GM04503 (cell line): ENCODE results near the gene ZFPM1.

Source experiments
- DNase-seq: peaks from one replicate; pipeline ENCODE4 v3.0.0-alpha.2; 2012; ENCODE audit warnings: low read depth

The ZFPM1 gene

DNA sequence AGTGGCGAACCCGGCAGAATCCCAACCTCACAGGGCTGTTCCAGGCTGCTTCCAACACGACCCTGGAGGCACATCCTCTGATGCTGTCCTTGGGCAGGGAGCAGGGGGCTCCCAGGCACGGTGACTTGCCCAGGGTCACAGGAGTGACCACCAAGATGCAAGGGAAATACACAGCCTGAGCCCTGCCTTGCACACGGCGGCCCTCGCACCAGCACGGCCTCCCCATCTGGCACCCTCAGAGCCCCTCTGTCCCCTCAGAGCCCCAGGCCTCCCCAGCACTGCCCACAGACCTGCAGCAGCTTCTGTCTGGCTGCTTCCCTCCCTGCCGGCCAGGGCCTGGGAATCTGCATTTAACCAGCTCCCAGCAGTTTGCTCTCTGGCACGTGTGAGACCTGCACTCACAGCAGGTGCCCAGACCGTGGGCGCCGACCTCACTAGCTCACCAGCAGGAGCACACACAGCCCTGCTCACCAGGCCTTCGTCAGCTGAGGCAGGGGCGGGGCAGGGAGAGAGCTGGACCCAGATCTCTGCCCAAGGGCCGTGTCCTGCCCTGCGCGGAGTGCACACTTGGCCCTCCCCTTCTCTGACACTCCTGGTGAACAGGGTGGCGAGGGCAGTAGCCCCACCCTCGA is 87.4 kb downstream of the ZFPM1 start:
- DNase-seq: no peak

- no peak for DNase-seq
Measured at GRCh38 chr16:88541831-88542616, 88.9 kb downstream of the ZFPM1 start.

DNA sequence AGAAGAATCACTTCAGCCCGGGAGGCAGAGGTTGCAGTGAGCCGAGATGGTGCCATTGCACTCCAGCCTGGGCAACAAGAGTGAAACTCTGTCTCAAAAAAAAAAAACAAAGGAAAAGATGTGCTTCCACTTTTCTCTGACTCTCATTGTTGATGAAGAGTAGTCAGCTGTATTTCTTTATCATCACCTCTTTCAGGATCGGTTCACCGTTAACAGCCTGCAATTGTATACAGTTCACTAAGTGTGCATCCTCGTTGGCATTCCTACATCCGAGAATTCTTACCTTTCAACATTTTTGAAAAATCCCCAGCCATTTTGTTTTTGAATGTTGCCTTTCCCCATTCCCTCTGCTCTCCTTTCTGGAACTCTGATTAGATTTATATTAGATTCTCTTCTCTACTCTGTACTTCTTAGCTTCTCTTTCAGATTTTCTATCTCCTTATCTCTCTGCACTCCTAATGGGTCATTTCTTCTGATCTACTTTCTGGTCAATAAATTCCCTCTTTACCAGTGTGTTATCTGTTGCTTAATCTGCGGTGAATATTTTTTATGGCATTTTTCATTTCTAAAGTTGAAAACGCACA is 90.2 kb downstream of the ZFPM1 start:
- no peak for DNase-seq

- no peak for DNase-seq
Measured at GRCh38 chr16:88545781-88546180, 92.7 kb downstream of the ZFPM1 start.

GRCh38 chr16:88548131-88548874 is 95.2 kb downstream of the ZFPM1 start:
- DNase-seq: no peak

GRCh38 chr16:88548985-88549384 is 95.9 kb downstream of the ZFPM1 start:
- DNase-seq: no peak

GRCh38 chr16:88549671-88550245 is 96.7 kb downstream of the ZFPM1 start:
- no peak for DNase-seq

DNA sequence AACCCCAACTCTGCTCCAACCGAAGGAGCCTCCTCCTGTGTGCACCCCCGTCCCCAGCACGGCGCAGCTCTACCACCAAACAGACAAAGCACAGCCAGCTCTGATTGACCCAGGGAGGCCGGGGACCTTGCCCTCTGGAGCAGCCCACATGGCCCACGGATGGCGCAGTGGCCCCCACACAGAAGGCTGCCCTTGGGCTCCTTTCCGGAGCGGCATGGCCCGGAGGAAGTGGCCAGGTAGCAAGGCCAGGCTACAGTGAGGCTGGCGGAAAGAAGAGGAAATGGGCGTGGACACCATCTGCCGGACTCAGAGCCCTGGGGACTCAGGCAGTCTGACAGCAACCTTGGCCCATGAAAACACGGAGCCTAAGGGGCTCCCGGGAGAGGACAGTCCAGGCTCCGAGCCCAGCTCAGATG is 97.2 kb downstream of the ZFPM1 start:
- no peak for DNase-seq

GRCh38 chr16:88552166-88552565 is 99.1 kb downstream of the ZFPM1 start:
- DNase-seq: no peak

GRCh38 chr16:88552815-88553214 is 99.7 kb downstream of the ZFPM1 start:
- DNase-seq: no peak

DNA sequence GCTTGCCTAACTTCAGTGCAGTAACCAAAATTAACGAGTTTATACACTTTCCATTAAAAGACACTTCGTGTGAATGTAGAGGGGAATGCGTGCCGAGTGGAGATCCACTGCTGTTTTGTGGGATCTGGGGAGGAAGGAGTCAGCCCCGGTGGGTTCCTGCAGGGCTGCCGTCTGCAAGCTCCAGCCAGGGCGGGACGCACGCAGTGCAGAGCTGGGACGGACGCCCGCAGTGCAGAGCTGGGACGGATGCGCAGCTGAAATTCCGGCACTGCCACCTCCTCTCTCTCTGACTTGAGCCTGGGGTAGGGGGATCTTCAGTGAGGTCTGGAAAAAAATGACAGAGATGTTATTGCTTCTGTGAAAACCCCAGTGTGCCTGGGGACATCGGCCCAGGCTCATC is 100.7 kb downstream of the ZFPM1 start:
- DNase-seq: no peak

- no peak for DNase-seq
Measured at GRCh38 chr16:88554711-88555264, 101.7 kb downstream of the ZFPM1 start.

DNA sequence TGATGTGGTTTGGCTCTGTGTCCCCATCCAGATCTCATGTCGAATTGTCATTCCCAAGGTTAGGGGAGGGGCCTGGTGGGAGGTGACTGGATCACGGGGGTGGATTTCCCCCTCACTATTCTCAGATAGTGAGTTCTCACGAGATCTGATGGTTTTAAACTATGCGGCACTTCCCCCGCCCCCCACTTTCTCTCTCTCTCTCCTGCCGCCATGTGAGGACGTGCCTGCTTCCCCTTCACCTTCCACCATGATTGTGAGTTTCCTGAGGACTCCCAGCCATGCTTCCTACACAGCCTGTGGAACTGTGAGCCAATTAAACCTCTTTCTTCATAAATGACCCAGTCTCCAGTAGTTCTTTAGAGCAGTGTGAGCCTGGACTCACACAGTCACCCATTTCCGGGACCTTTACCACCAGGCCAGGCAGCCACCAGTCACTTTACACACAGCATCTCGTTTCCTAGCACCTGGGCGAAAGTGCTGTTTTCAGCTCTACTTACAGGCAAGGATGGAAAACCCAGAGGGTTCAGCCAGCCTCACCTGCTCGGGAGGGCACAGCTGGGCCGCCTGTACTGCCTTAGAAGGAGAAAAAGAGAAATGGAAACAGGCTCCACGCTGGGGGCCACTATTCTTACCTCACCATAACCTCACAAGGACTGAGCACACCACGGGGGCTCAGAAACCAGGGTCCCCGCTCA is 103.4 kb downstream of the ZFPM1 start:
- DNase-seq: no peak

DNA sequence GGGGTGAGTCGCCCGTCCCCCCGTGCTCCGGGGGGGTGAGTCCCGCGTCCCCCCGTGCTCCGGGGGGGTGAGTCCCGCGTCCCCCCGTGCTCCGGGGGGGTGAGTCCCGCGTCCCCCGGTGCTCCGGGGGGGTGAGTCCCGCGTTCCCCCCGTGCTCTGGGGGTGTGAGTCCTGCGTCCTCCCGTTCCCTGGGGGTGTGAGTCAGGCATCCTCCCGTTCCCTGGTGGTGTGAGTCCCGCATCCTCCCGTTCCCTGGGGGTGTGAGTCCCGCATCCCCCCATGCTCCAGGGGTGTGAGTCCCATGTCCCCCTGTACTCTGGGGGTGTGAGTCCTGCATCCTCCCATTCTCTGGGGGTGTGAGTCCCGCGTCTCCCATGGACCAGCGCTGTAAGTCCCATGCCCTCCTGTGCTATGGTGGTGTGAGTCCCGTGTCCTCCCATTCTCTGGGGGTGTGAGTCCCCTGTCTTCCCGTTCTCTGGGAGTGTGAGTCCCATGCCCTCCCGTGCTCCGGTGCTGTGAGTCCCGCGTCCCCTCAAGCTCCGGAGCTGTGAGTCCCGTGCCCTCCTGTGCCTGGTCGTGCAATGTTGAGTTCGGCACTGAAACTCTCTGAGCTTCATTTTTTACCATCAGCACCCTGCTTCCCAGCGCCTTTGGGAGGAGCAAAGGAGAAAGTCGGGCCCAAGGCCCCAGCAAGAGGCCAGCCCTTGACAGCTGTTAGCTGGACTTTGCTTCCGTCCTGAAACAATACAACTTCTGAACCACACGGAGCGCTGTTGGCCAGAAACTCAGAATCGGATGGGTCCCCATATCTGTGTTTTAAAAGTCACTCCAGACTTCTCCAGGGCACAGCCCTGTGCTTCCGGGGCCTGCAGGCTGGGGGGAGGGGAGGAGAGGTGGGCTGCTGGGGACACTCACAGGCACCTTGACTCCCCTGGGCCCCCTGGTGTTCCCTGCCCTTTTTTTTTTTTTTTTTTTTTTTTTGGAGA is 105.7 kb downstream of the ZFPM1 start:
- no peak for DNase-seq

GRCh38 chr16:88560714-88561484 is 107.8 kb downstream of the ZFPM1 start:
- DNase-seq: no peak

GRCh38 chr16:88561485-88562359 is 108.6 kb downstream of the ZFPM1 start:
- DNase-seq: no peak

- DNase-seq: no peak
Measured at GRCh38 chr16:88566158-88566557, 113.1 kb downstream of the ZFPM1 start.
